AG08395 (cell line): Measurements from ENCODE around the gene KCND1.

ENCODE experiments used
- DNase-seq: peaks from one replicate; pipeline ENCODE4 v3.0.0; 2012; ENCODE audit warnings: mixed read lengths, low spot score

KCND1 gene

DNA sequence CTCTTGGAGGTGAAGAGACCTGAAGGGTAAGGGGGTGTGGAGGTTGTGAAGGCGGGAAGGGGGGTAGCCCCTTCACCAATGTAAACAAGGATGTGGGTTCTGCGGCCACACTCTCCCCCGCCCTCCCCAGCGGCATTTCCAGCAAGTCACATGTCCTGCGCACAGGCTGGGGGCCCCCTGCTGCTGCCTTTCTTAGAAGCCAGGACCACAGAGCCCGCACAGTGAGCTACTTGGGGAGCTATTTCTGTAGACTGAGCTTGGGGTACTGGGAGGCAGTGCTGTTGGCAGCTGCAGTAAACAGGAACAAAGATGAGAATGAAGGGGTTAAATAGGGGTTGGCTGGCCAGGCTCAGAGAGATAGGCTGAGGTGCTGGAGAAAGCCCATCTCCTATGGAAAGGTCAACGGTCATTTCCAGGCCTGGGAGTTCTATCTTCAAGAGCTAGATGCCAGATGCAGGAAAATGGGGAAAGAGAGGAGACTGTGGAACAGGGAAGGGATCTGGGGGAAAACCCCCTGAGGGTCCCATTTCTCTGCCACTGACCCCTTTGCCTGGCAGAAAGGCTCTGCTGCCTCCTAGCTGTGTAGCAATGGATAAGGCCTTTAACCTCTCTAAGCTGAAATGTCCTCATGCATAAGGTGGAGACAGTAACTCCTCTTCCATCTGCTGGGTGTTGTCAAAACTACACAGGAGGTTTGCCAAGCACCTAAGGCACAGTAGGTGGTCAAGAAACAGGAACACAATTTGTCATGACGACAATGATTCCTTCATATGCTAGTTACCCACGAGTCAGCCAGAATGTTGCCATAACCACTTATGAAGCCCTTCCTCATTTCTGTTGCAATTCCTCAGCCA, 34.4 kb downstream of the KCND1 start:
- DNase-seq: no peak

DNA sequence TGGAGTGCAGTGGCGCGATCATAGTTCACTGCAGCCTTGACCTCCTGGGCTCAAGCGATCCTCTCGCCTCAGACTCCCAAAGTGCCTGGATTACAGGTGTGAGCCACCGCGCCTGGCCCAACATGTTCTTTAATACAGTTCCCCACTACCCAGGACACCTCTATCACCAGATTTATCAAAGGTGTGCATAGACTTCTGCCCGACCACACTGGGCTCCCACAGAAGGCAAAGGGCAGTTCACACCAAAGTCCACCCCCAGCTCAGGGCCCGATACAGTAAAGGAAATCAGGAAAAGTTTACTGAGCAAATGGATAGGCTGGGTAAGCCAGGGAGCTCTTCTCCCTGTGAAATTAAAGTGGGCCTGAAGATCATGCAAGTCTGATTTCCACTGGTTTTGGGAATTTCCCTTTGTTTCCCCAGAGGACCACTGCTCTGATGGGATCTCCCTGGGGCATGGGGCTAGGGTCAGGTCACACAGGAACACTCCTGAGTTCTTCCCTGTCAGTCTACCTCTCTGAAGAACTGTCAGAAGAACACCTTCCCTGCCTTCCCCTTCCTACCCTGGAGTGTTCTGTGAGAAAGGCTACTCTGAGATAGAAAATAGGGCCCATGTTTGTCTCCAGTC, 35.1 kb downstream of the KCND1 start:
- DNase-seq: no peak

DNA sequence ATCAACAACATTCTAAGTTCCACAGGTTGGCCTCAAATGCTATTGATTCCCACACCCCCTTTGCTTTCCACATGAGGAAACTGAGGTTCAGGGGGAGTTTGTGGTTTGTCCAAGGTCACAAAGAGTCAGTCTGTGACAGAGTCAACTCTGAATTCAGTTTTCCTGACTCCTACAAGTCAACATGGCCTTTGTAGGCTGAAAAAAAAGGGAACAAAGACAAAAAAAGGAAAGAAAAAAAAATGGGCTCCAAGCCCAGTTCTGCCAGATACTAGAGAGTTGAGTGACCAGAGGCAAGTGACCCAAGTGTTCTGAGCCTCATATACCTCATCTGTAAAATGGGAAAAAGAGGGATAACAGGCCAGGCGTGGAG, 36.4 kb downstream of the KCND1 start:
- no peak for DNase-seq

- no peak for DNase-seq
These were observed 36.9 kb downstream of the KCND1 start for GRCh38 chrX:48934581-48935300.

DNA sequence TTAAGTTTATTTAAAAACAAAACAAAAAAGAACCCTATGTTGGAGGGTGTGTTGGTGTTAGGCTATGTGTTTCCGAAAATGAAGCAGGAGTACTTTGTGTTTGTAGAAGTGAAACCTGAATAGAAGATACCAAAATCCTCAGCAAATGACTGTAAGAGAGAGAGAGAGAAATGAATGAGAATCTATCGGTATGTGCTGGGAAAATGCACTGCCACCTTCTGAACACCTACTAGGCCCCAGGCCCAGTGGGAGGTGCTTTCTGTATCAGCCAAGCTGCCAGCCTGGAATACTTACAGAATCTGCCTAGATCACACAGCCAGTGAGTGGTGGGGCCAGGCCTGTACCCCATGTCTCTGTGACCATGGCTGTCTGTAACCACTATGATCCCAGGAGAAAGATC, 37.9 kb downstream of the KCND1 start:
- no peak for DNase-seq

GRCh38 chrX:48927736-48928382, 43.8 kb downstream of the KCND1 start:
- DNase-seq: no peak

DNA sequence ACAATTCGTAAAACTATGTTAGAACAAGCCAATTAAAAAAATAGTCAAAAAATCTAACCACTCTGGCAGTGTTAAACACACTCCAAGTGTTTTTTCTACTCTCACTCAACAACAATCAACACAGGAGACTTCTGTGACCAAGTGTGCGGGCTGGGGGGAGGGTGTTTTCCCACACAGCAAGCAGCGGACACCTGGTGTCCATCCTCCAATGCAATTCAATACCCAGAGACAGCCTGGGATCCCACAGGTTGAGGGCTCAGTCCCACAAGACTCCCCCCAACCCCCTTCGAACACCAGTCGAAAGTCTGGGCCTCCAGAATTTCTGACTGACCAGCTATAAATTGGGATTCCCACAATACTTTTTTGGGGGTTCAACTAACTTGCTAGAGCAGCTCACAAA, 44.5 kb downstream of the KCND1 start:
- no peak for DNase-seq

GRCh38 chrX:48924270-48924669, 47.4 kb downstream of the KCND1 start:
- DNase-seq: no peak

- no peak for DNase-seq
These were observed 47.9 kb downstream of the KCND1 start for GRCh38 chrX:48923771-48924170.

GRCh38 chrX:48920718-48921104, 50.9 kb downstream of the KCND1 start:
- no peak for DNase-seq

DNA sequence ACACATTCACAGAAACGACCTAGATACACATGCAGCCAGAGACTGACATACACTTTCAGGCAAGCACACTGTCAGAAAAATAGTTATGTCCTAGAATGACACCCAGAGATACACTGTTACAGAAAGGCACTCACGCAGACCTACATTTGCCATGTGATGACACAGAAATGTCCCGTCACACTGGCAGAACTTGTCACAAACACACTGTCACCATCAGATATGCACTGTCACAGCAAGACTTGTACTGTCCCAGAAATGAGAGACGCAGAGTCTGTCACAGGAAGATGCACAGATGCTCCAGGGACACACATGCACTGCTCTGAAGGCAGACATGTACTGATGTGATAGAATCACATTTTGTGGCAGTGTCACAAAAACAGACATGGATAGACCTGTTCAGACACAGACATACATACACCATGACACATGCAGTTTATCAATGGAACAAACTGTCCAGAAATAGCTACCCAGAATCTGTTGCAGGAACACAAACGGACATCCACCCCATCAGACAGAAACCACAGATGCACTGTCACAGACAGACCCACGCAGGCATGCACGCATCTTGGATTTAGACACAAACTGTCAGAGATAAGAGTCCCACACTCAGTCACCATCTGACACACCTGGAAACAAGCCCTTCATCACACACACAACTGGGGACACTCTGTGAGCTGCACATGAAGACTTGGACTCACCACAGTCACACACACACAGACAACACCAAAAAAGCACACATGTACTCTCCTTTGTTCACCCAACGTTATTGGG, 51.5 kb downstream of the KCND1 start:
- no peak for DNase-seq

DNA sequence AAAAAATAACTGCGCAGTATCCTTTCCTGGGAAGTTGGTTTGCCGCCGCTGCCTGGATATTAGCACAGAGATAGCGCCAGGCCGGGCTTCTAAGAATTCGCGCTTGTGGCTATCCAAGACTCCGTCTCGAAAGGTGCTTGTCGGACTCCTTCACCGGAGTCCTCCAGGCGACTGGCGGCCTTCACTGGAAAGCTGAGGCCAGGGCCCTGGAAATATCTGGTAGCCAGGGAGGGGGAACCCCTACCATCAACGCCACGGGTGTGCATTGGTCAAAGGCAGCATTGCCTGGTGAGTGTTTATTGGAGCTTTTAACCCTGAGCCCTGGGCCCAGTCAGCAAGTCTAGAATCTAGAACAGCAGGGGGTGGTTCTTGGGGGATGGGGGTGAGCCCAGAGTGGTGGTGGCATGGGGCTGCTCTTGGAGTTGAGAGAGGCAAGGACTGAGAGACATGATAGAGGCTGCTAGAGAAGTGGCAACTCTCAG, 52.2 kb downstream of the KCND1 start:
- DNase-seq: no peak

GRCh38 chrX:48918643-48919340, 52.9 kb downstream of the KCND1 start, which contains the start of gene PIM2:
PIM2 (minus strand) TSS chrX:48919024; CDS start chrX:48918834, 190 bp downstream.
- peak; percentile 76 for DNase-seq

- DNase-seq: no peak
These were observed 53.4 kb downstream of the KCND1 start for GRCh38 chrX:48918301-48918642.

DNA sequence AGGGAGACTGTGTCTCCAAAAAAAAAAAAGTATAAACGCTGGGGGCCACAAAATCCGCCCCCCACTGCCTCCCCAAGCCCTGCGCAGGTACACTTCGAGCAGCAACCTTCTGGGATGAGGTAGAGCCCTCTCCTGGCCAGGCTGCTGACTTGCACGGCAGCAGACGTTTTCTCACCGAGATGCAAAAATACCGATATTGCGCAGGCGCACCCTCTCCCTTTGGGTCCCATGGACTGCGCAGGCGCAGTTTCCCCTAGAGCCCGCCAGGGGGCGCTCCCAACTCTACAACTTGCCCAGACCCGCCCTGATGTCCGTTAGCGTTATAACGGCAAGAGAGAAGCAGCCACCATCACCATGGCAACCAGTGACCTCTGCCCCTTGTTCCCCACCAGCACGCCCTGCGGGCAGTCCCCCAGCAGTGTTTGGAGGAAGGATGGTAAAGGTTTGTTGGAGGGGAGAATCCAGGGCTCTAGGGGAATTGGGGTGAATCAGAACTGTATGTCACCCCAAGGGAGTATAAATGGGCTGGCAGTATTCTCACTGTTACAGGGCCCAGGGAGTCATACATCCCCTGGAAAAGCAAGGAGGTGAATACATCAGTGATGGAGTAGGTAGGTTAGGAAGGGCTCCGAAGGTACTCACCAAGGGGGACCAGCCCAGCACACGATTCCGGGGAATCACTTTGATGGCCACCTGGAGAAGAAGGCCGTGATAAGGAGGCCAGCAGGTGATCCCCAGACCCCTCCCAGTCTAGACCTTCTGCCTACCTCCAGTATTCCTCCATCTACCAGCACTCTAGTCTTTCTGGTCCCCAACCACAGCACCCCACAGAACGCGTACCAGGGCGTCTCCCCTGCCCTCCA, 54.3 kb downstream of the KCND1 start:
- peak; percentile 96 for DNase-seq

GRCh38 chrX:48914593-48915493, 56.8 kb downstream of the KCND1 start:
- no peak for DNase-seq

- DNase-seq: no peak
These were observed 57.9 kb downstream of the KCND1 start for GRCh38 chrX:48913605-48914366.
